Sigmoid colon (tissue), 7 donors: ENCODE measurements around the gene FAM72C. TPM values are rescaled to one million over a fixed set of nuclear protein-coding genes. Genes with fewer than 3 reads are reported as not detected.
"Not testable (repeated sequence)": the region's sequence is repeated elsewhere in the genome, so short reads cannot be mapped to it uniquely, and the experiment has no call there.

ENCODE experiments used
- DNase-seq: peaks from one replicate; pipeline ENCODE4 v3.0.0-alpha.2; 2019
- H3K27ac ChIP-seq, 4 donors: fragments of 200-600 bp; sonication (generic); one replicate each; pipeline ENCODE4 v1.5.1; 2016 to 2019; ENCODE audit warnings: mild to moderate bottlenecking in 1 of 4
- H3K27me3 ChIP-seq, 3 donors: fragments of 200-600 bp; sonication (generic); one replicate each; pipeline ENCODE4 v1.5.1; 2019; ENCODE audit warnings: mild to moderate bottlenecking in 1 of 3
- H3K36me3 ChIP-seq, 4 donors: fragments of 200-600 bp; sonication (generic); one replicate each; pipeline ENCODE4 v1.5.1; 2016 to 2019
- H3K4me1 ChIP-seq, 4 donors: fragments of 200-600 bp; sonication (generic); one replicate each; pipeline ENCODE4 v1.5.1; 2017 to 2019
- H3K4me3 ChIP-seq, 4 donors: fragments of 200-600 bp; sonication (generic); one replicate each; pipeline ENCODE4 v1.5.1; 2017 to 2019; ENCODE audit warnings: mild to moderate bottlenecking in 2 of 4, moderate library complexity in 1 of 4
- H3K9me3 ChIP-seq, 4 donors: fragments of 200-600 bp in 3 of 4; sonication (generic) in 3 of 4; one replicate each; pipeline versions ENCODE4 v1.5.1 to v1.6.1; 2013 to 2019
- WGBS, 2 donors: extraction: QIAGEN DNeasy Blood & Tissue Kit; methylation state at CpG; one replicate each; pipeline ENCODE4 v1.1.7; 2013; 5-methylcytosine and 5-hydroxymethylcytosine counted together
- intact Hi-C: fragments of 100-400 bp; cut with DNase I; formaldehyde crosslinking; loops from one replicate; pipeline ENCODE4 v1.15.1; 2023
- polyA plus RNA-seq, 3 donors: library from polyadenylated mRNA; stranded (reverse); fragments of 200-250 nt; gene quantifications; one replicate each; pipeline ENCODE4 v1.2.3, GENCODE V29; 2013
- small RNA-seq, 3 donors: library from RNA; depleted of rRNA; stranded (forward); fragments of <200 nt; gene quantifications; one replicate each; pipeline ENCODE3, GENCODE V24; 2016
- total RNA-seq, 4 donors: library from RNA; depleted of rRNA; stranded (reverse); fragments of >200 nt; gene quantifications; one replicate each; pipeline ENCODE4 v1.1.0, GENCODE V29; 2016
- TF ChIP-seq, protein P1 (sequence below), 4 experiments: fragments of 450-650 bp in 3 of 4; fragments of 200-600 bp in 1 of 4; IDR thresholded peaks; one replicate each; pipeline ENCODE4 v1.5.1; 2016 to 2019; ENCODE audit warnings: antibody characterized with exemption in 4 of 4, mild to moderate bottlenecking in 3 of 4, moderate library complexity in 2 of 4
- donor health status: healthy with polysubstance abuse.
- donor health status: Bipolar disorder and iron deficiency.
- donor health status: healthy.

FAM72C gene
- total and polyA plus RNA-seq, 7 donors = 0.46 to 1.5 TPM; not detected in 5

DNA sequence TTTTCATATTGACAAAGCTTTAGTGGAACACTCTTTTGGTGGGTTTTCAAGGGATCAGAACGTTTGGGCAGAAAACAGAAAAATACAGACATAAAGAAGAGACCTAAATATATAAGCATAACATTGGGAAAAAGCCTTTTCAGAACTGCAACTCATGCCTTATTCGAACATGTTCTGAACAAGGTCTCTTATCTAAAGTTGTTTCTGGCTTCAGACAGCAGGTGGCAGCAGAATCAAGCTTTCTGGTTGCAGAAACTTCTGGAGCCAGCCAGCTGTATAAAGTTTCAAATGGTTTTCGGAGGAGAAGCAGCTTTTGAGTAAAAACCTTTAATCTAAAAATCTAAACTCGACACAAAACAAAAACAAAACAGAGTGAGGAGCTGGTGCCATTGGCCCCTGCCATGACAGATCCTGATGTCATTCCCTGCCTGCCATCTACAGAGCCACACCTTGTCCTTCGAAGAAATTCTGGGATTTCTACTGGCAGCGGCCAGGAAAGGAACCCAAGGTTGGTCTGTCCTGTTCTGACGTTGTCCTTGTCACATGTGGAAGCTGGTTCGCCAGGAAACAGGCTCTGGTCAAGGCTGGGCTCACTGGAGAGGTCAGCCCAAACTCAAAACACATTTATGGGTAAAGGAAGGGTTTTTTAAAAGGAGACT, 35.2 kb downstream of the FAM72C start:
- H3K4me1 ChIP-seq, H3K4me3 ChIP-seq, H3K27me3 ChIP-seq, intact Hi-C loops, H3K9me3 ChIP-seq, H3K27ac ChIP-seq, H3K36me3 ChIP-seq: not testable (repeated sequence)
- TF ChIP-seq, protein P1, sequence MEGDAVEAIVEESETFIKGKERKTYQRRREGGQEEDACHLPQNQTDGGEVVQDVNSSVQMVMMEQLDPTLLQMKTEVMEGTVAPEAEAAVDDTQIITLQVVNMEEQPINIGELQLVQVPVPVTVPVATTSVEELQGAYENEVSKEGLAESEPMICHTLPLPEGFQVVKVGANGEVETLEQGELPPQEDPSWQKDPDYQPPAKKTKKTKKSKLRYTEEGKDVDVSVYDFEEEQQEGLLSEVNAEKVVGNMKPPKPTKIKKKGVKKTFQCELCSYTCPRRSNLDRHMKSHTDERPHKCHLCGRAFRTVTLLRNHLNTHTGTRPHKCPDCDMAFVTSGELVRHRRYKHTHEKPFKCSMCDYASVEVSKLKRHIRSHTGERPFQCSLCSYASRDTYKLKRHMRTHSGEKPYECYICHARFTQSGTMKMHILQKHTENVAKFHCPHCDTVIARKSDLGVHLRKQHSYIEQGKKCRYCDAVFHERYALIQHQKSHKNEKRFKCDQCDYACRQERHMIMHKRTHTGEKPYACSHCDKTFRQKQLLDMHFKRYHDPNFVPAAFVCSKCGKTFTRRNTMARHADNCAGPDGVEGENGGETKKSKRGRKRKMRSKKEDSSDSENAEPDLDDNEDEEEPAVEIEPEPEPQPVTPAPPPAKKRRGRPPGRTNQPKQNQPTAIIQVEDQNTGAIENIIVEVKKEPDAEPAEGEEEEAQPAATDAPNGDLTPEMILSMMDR (IDR thresholded peaks at IDR 0.05) = peak in 1 of 4 experiments; percentile 30
- peak; percentile 66 for DNase-seq
- 21 to 23% methylated on average over 4 to 5 of the region's 8 CpGs for WGBS, 2 donors

DNA sequence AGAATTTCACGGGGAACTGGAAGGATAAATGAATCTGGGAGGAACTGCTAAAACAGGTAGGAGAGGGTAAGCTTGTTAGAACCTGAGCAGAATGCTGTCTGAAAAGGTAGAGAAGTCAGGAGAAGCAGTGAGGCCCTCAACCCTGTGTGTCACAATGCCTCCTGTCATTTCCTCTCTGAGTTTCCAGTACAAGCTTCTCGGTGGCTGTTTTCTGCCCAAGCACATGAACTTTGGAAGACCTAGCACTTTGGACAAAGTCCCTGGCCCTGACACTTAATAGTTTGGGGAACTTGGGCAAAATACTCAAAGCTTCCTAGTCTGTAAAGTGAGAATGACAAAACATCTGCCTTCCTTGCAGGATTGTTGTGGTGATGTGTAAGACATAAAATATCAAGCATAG, 52.7 kb downstream of the FAM72C start:
- H3K36me3 ChIP-seq, intact Hi-C loops, DNase-seq, H3K27ac ChIP-seq, H3K4me3 ChIP-seq, H3K9me3 ChIP-seq, H3K27me3 ChIP-seq, H3K4me1 ChIP-seq: not testable (repeated sequence)
- WGBS, 2 donors = no CpG with 5 or more reads among the region's 2 CpGs

DNA sequence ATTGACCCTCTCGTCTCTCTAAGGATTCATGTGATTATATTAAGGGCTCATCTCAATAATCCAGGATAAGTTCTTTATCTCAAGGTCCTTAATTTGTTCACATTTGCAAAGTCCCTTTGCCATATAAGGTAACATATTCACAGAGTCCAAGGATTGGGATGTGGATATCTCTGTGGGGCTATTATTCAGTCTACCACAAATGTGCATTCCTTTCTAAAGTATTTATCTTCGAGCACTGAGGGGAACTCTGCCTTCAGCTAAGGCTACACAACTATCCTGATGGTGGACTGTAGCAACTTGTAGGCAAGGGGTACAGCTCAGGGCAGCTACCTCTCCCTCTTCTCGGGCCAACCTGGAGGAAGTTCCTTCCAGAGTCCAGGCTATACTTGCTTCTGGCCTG, 53.2 kb downstream of the FAM72C start:
- intact Hi-C loops, H3K9me3 ChIP-seq, H3K36me3 ChIP-seq, DNase-seq, H3K4me3 ChIP-seq, H3K27me3 ChIP-seq, H3K27ac ChIP-seq, H3K4me1 ChIP-seq: not testable (repeated sequence)
- 56 to 67% methylated on average over 1 of the region's 3 CpGs for WGBS, 2 donors

DNA sequence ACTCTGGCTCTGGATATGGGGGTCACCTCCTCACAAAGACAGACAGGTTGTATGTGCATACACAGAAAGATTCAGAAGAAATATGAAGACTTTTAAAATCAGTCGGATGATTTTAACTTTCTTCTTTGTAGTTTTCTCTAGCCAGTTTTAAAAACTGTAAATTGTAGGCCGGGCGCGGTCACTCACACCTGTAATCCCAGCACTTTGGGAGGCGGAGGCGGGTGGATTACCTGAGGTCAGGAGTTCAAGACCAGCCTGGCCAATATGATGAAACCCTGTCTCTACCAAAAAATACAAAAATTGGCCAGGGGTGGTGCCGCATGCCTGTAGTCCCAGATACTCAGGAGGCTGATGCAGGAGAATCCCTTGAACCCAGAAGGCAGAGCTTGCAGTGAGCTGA, 58.1 kb downstream of the FAM72C start:
- H3K27ac ChIP-seq, H3K27me3 ChIP-seq, H3K4me1 ChIP-seq, DNase-seq, H3K9me3 ChIP-seq, H3K4me3 ChIP-seq, intact Hi-C loops, H3K36me3 ChIP-seq: not testable (repeated sequence)
- 94 to 98% methylated on average over 7 of the region's 7 CpGs for WGBS, 2 donors

Small RNA genes within 50 kb of the gene (small RNA-seq; reads per million reads assigned to genes)
- gene HIST2H3PS2 = 0 reads per million in 3 donors
